NCI-H774 (cell line): ENCODE measurements around the gene NUDT4B.
"Not testable (repeated sequence)": the region's sequence is repeated elsewhere in the genome, so short reads cannot be mapped to it uniquely, and the experiment has no call there.

Experiments
- DNase-seq: peaks from one replicate; lab custom pipeline; 2025; lab: John Stamatoyannopoulos, UW

Gene NUDT4B

GRCh38 chr1:148738667-148739066, 9.9 kb upstream of the NUDT4B start:
- not testable (repeated sequence) for DNase-seq

GRCh38 chr1:148743200-148743599, 5.4 kb upstream of the NUDT4B start:
- DNase-seq, result not testable (repeated sequence)

GRCh38 chr1:148743726-148744720, 4.6 kb upstream of the NUDT4B start:
- not testable (repeated sequence) for DNase-seq

- not testable (repeated sequence) for DNase-seq
Measured at GRCh38 chr1:148749335-148749681, 734 bp downstream of the NUDT4B start.

- not testable (repeated sequence) for DNase-seq
Measured at GRCh38 chr1:148756231-148756630, 7.7 kb downstream of the NUDT4B start.

- not testable (repeated sequence) for DNase-seq
Measured at GRCh38 chr1:148757446-148757845, 8.9 kb downstream of the NUDT4B start.

- DNase-seq, result not testable (repeated sequence)
Measured at GRCh38 chr1:148758412-148758811, 9.8 kb downstream of the NUDT4B start.

GRCh38 chr1:148758925-148759324, 10.4 kb downstream of the NUDT4B start:
- not testable (repeated sequence) for DNase-seq

GRCh38 chr1:148759749-148760148, 11.2 kb downstream of the NUDT4B start:
- not testable (repeated sequence) for DNase-seq

- not testable (repeated sequence) for DNase-seq
Measured at GRCh38 chr1:148760206-148760605, 11.6 kb downstream of the NUDT4B start.

GRCh38 chr1:148761360-148761759, 12.8 kb downstream of the NUDT4B start:
- not testable (repeated sequence) for DNase-seq

GRCh38 chr1:148765238-148766019, 16.9 kb downstream of the NUDT4B start:
- not testable (repeated sequence) for DNase-seq

GRCh38 chr1:148768541-148768940, 20.0 kb downstream of the NUDT4B start:
- DNase-seq, result not testable (repeated sequence)

GRCh38 chr1:148769495-148769894, 20.9 kb downstream of the NUDT4B start:
- DNase-seq, result not testable (repeated sequence)

- not testable (repeated sequence) for DNase-seq
Measured at GRCh38 chr1:148773690-148774089, 25.1 kb downstream of the NUDT4B start.

- not testable (repeated sequence) for DNase-seq
Measured at GRCh38 chr1:148774102-148774501, 25.5 kb downstream of the NUDT4B start.

- not testable (repeated sequence) for DNase-seq
Measured at GRCh38 chr1:148775263-148775662, 26.7 kb downstream of the NUDT4B start.

GRCh38 chr1:148777649-148778048, 29.1 kb downstream of the NUDT4B start:
- DNase-seq, result not testable (repeated sequence)

- not testable (repeated sequence) for DNase-seq
Measured at GRCh38 chr1:148780404-148780803, 31.8 kb downstream of the NUDT4B start.

GRCh38 chr1:148791543-148792099, 43.0 kb downstream of the NUDT4B start:
- not testable (repeated sequence) for DNase-seq

GRCh38 chr1:148793762-148794332, 45.3 kb downstream of the NUDT4B start:
- DNase-seq, result not testable (repeated sequence)
